OCI-M2 (cell line): ENCODE data around the gene ALKBH5.
"Not testable (repeated sequence)": the region's sequence is repeated elsewhere in the genome, so short reads cannot be mapped to it uniquely, and the experiment has no call there.

Experiments used
- DNase-seq: peaks from one replicate; lab custom pipeline; 2025; ENCODE audit not compliant: unreplicated experiment; lab: John Stamatoyannopoulos, UW

Gene ALKBH5

DNA sequence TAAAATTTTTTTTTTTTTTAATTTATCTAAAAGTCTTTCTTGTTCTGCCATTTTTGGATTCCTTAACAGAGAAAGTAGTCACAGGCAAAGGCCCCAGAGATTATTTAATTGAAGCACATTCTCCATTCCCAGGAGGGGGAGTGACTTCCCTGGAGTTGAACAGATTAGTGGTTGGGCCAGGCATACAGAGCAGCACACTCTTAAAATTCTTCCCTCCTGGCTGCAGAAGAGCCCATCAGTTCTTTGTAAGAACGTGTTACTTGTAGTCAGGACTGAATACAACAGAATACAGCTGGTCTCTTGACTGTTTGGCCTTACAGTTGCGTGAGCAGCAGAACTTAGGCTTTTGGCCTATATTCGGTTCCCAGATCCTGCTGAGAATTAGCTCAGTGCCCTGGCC is 1.8 kb downstream of the ALKBH5 start:
- DNase-seq: no peak

- DNase-seq: no peak
Observed at GRCh38 chr17:18185832-18186626, 2.4 kb downstream of the ALKBH5 start.

DNA sequence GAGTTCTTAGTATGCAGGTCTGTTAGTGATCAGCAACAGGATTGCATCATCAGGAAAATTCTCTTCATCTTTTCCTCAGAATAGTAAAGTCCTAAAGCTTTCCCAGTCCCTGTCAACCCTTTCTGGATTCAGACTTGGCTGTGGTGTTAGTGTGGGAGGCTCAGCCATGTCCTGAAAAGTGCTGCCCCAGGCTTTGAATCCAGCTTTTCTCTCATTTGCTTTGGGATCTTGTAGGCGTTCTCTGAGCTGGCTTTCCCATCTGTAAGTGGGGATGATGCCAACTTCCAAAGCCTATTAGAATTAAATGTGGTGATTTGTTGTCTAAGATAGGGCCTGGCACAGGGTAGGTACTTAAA is 3.0 kb downstream of the ALKBH5 start:
- DNase-seq: no peak

DNA sequence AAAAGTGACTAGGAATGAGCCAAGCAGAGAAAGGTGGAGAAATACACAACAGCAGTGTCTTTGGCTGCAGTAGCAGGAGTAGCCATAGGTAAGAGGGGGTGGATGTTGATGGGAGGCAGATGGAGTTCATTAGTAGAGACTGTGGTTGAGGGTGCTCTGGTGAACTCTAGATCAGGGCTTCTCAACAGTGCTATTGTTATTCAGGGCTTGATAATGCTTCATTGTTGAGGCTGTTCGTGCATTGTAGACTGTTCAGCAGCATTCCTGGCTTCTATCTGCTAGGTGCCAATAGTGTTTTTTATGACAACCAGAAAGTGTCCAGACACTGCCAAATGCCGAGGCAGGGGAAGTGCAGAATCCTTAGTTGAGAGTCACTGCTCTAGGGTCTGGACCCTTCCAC is 3.6 kb downstream of the ALKBH5 start:
- DNase-seq: no peak

DNA sequence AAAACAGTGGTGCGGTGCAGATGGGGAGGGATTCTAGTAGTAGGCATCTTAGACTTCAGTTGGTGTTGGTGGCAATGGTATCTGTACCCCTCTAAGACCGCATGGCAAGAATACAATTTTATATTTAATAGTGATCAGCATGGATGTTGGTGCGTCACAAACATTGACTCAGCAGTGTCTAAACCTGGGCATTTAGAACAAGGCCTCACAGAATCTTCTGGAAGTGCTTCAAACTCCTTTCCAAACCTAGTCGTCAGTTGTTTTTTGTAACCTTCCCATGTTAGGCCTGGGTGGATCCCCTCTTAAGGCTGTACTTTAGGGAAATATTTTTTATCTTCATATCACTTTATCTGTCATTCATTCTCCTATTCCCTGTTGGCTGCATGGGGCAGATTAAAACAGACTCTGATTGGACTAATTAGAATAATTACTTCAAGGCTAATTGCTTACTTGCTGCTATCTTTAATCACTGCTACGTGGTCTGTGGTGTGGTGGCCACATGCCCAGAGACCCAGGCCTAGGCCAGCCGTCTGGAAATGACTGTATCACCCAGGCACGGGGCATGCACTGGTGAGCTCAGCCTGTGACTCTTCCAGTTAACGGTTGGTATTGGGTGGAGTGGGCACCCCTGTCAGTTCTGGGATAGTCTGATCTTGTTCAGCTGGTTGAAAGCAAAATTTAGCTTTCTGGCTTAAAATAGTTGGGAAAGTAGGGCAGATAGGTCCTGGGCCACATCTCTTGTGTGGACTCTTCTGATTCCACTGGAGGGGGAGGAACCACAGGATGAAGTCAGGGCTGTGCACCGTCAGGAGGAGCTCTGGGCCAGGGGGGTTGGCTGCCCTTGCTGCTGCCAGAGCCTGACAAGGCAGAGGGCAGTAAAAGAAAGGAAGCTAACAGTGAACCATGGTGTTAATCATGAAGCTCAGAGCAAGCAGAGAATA is 4.5 kb downstream of the ALKBH5 start:
- no peak for DNase-seq

GRCh38 chr17:18190628-18191235 is 7.1 kb downstream of the ALKBH5 start:
- DNase-seq: no peak

- no peak for DNase-seq
Observed at GRCh38 chr17:18191236-18191667, 7.6 kb downstream of the ALKBH5 start.

- DNase-seq: no peak
Observed at GRCh38 chr17:18191967-18192366, 8.3 kb downstream of the ALKBH5 start.

- no peak for DNase-seq
Observed at GRCh38 chr17:18194394-18194793, 10.8 kb downstream of the ALKBH5 start.

GRCh38 chr17:18194804-18195203 is 11.2 kb downstream of the ALKBH5 start:
- DNase-seq: no peak

DNA sequence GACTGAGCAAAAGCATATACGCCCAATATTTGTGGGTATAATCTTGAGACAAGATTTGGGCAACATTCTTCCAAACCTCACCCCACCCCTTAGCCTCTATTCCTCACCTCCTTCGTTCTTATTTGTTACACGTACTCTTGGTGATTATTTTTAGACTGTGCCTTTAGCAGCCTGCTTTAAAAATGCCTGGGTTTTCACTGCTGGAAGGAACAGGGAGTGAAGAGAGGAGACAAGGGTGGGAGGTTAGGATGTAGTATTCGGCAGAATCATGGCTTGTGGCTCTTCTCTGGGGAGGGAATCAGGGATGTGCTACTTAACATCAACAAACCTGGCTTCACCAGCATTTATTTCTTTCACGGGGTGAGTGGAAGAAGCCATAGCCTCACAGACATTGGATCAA is 11.6 kb downstream of the ALKBH5 start:
- DNase-seq: no peak

- DNase-seq: no peak
Observed at GRCh38 chr17:18197535-18198194, 14.0 kb downstream of the ALKBH5 start.

GRCh38 chr17:18198530-18198929 is 14.9 kb downstream of the ALKBH5 start:
- no peak for DNase-seq

DNA sequence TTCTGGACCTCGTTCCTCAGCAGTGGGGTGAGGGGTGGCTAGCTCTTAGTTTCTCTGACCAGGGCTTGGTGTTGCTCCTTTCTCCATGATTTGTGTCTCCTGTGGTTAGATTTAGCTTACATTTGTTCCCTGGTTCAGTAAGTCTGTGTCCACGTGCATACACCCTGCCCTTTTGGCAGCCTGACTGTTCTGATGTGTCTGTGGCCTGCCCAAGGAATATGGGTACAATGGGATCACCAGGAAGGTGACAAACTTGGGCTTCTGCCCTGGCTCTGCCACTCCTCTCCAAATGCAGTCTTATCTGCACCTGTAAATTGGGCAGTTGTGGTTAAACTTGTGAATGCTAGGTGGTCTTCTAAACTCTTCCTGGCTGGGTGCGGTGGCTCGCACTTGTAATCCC is 17.5 kb downstream of the ALKBH5 start:
- no peak for DNase-seq

- DNase-seq: no peak
Observed at GRCh38 chr17:18203308-18203707, 19.7 kb downstream of the ALKBH5 start.

GRCh38 chr17:18205861-18206260 is 22.2 kb downstream of the ALKBH5 start:
- DNase-seq: no peak

DNA sequence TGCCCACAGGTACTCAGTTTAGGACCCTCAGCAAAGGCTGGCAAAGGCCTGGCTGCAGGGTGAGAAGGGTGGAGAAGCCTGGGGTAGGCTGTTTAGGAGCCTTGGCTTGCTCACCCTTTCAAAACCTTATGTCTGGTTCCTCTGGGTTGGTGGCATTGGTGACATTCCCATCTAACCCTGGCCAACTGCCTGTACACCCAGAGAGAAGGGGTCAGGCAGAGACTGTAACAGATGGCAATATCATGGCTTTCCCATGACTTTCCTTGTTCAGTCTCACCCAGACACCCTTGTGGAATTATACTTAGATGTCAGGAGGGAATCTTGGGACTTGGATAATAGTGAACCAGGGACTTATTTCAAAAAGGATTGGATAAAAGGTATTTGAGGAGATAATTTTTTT is 23.3 kb downstream of the ALKBH5 start:
- no peak for DNase-seq

- DNase-seq: no peak
Observed at GRCh38 chr17:18208092-18208491, 24.5 kb downstream of the ALKBH5 start.

DNA sequence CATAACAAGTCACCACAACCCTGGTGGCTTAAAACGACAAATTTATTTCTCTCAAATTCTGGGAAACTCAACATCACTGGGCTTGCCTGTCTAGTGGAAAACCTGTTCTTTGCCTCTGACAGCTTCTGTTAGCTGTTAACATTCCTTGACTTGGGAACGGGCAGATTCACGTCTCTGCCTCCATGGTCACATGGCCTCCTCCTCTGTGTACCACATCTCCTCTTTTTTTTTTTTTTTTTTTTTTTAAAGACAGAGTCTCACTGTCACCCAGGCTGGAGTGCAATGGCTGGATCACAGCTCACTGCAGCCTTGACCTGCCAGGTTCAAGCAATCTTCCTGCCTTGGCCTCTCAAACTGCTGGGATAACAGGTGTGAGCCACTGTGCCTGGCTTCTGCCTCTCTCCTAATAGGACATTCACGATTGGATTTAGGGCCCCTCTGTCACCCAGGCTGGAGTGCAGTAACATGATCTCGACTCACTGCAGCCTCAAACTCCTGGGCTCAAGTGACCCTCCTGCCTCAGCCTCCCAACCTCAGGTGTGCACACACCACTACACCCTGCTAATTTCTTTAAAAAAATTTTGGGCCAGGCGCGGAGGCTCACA is 30.1 kb downstream of the ALKBH5 start:
- no peak for DNase-seq

- DNase-seq: not testable (repeated sequence)
Observed at GRCh38 chr17:18216906-18217305, 33.3 kb downstream of the ALKBH5 start.
